ENCODE measurements around the gene CCDC77.

DNA sequence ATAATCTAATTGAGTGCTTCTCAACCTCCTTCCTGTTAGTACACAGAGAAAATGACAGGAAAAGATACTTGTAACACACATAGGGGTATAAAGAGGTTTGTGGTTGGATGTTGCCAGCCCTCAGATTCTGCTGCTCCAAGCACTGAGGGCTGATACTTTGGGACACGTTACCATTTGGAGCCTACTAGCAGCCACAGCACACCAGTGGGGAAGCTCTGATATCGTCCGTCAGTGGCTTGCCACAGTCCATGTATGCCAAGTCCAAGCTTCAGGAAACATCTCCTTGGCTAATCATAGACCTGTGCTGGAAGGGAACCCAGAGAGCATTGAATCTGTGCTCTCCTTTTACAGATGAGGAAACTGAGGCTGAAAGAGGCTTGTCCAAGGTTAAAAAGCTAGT is 80.6 kb downstream of the CCDC77 start:
- TF ChIP-seq, protein P1, sequence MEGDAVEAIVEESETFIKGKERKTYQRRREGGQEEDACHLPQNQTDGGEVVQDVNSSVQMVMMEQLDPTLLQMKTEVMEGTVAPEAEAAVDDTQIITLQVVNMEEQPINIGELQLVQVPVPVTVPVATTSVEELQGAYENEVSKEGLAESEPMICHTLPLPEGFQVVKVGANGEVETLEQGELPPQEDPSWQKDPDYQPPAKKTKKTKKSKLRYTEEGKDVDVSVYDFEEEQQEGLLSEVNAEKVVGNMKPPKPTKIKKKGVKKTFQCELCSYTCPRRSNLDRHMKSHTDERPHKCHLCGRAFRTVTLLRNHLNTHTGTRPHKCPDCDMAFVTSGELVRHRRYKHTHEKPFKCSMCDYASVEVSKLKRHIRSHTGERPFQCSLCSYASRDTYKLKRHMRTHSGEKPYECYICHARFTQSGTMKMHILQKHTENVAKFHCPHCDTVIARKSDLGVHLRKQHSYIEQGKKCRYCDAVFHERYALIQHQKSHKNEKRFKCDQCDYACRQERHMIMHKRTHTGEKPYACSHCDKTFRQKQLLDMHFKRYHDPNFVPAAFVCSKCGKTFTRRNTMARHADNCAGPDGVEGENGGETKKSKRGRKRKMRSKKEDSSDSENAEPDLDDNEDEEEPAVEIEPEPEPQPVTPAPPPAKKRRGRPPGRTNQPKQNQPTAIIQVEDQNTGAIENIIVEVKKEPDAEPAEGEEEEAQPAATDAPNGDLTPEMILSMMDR (IDR thresholded peaks at IDR 0.05): no peak
- no peak for TF ChIP-seq POLR2A (IDR thresholded peaks at IDR 0.05)

All from ovary (tissue), 3 donors.